NCI-H82 treated with DMSO at 0.1 percent for 48 hours (cell line): ENCODE results near the gene PDCD10.

ENCODE experiments used
- DNase-seq: peaks from one replicate; lab custom pipeline; 2025; ENCODE audit not compliant: unreplicated experiment; lab: John Stamatoyannopoulos, UW

PDCD10 gene

DNA sequence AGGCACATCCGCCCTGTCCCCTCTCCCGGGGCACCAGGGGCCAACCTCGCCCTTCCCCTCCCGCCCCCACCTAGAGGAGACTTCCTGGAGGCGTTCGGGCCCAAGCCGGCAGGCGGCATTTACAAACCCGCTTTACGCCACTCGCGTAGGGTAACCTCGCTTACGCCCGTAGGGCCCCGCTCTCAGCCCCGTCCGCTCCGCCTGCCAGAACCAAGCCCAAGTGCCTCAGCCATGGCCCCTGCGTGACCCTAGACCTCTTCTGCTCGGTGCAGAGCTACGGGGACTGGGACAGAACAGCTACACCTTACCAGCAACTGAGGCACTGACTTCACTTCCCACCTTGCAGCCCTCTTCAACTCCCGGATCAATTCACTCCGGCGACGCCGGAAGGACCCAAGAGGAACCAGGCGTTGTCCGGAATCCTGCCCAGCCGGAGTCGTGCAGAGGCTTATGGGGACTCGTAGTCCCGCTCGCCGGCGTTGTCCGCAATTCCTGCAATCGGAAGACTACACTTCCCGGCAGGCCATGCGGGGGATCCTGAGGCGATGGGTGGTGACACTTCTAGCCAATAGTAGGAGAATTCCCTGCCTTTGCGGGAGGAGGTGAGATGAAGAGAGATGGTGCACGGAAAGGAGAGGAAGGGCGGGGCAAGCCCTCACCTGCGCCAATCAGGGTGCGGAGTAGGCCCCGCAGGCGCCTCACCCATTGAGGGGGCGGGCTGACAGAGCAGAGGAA lies at the start of gene PDCD10:
TSS of gene PDCD10 (minus strand) at position 395 of the 735 bp plus-strand sequence. CDS start 14,735 bp downstream, outside the sequence.
- DNase-seq: peak; percentile 99

DNA sequence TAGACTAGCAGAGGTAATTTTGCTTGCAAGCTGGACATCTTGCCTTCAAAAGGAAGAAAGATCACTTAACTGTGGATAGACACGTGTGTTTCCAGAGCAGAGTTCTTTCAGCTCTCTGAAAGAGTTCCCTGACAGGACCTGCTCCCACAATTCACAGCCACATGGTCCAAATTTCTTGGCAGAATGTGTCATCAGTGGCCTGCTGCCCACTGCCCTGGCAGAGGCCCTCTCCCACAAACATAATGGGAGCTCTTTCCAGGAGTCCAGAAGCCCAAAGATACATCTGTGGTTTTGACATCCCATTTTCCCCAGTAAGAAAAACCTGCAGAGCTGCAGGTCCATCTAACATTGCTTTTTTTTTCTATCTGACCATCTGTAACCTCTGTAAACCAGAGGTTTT lies 49.1 kb upstream of the PDCD10 start:
- no peak for DNase-seq

DNA sequence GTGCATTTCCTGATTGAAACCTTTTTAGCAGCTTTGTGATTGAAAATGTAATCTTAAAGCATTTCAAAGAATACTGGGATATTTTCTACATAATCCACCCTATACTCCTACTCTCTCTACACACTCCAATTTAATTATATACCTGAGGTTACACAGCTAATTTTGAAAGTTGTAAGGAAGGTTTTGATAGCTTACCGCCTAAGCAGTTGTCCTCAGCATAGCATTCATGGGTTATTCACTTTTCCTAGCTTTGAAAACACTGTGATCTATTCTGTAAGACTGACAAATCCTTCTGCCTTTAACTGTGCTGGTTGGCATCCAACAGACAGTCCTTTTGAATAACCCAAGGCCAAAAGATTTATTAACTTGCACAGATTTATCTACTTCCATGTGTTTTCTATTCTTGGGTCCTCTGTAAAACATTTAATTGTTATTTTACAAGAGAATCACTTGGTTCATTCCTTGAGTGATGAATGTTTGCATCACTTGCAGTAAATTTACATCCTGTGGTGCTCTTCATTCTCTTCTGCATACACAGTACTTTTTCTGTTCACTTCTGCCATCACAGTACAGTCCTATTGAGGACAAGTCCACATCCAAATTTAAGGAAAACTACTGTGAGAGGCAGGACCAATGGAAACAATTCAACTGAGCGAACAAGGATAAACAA lies 45.7 kb upstream of the PDCD10 start:
- no peak for DNase-seq

DNA sequence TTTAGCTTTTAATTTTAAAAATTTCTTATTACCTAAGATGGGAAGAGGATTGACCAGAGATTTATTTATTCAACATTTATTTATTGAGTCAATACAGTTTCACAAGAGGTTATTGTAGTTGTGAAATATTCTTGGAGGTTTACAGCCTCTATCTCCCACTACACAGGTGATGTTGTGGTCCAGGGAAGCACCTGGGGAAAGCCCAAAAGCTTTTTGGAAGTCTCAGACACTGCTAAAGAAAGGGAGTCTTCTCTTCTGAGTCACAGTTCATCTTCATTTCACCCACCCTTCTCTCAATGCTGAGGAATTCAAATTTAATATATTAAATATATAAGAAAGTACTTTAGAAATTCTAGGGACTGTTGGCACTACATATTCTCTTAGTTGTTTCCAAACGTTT lies 42.7 kb upstream of the PDCD10 start:
- no peak for DNase-seq

DNA sequence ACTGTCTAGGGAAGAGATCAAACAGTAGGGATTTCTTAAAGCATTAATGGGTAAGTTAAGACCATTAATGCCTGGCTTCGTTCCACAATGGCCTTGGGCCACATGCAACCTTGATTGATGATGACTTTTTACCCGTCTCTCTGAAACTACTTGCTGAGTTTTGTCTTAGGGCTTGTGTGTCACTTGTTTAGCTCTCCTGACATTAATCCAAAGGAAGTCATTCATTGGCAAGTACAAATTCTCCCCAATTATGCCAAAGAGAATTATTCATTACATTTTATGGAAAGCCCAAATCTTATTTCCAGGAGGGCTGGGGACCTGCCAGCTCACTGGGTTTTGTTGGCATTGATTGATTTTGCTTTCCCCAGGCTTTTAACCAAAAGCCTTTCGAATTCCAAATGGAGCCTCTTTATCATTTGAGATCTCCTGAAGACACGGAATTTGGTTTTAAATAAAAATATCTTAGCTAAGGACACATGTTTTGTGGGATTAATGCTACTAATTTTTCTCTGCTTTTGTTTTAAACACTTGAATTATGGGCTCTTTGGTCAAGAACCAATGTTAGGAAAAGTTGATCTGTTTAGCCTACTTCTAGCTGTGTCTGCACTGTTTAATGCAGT lies 41.5 kb upstream of the PDCD10 start:
- peak; percentile 94 for DNase-seq

DNA sequence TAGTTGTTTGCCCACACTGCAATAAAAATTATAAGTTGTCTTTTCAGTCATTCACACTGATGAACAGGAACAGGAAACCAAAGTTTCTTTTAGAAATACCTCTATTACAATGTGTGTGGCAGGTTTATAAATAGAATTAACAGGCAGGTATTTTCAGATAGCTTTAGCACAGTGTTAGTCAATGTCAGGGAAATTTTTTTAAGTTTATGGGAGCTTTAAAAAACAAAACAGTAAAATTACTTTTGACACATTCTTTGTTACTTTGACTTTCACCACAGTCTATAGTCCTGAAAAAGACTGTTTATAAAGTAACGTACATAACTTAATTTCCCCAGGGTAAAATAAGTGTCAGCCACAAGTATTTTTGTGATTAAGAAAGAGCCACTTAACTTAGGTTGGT lies 38.9 kb upstream of the PDCD10 start:
- no peak for DNase-seq

DNA sequence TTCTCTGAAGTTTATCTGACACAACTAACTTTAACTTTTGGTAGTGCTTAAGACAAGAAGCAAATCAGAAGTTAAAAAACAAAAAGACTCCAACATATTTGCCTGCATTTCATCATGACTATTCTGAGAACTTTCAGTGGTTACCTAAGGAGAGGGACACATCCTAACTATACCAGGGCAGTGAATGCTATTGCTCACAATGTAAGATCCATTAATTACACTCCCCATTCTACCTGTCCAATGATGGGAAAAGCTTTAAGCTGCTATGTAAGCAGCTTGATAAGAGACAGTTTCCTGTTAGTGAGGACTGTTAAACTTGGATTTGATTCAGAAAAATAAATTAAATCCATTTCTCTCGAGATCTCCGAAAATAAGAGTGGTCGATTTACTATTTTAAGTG lies 38.3 kb upstream of the PDCD10 start:
- no peak for DNase-seq

DNA sequence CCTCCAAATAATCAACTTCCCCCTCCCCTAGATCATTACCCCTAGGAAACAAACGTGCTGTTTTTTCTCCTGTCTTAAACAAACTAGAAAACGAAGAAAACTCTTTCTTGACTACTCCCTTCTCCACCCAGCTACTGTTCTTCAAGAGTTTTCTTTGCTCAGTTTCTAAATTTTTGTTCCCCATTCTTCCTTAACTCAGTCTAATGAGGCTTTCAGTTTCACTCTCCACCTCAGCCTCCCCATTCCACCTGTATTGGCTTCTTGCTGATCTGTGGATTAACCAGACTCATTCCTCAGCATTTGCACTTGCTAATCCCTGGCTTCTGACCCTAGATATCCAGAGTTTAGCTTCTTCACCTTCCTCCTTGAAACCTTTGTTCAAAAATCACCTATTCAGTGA lies 27.6 kb upstream of the PDCD10 start:
- DNase-seq: no peak

DNA sequence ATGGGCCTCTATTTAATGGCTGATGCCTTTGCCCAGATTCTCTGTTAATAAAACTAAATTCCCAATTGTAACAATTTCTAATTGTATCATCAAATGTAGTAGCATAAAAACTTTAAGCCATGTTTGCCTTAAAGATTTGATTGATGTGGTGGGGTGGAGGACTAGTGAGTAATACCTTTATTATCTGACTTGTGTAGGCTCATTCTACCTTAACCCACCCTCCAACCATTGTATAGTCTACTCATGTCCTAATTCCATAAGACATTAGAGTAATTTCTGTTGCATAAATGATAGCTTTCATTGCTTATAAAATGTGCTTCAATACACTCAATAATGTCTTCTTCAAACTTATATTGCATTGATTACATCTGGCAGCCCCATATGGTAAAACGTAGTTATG lies 26.6 kb upstream of the PDCD10 start:
- DNase-seq: no peak

DNA sequence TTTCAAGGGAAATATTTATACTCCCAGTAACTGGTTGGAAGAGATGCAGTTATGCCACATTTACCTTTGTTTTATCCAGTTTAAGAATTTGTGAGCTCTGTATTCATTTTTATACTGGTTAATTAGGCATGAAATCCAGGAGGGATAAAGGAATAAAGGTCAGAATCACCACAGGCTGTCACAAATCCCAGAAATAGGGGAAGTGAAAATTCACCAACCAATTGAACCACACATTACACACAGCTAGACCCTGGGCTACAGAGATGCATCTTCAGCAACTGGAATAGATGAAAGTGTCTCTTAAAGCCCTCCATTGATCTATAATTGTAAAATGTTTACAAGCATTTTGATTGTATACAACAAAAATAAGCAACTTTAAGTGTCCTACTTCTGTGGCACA lies 19.4 kb upstream of the PDCD10 start:
- DNase-seq: no peak

DNA sequence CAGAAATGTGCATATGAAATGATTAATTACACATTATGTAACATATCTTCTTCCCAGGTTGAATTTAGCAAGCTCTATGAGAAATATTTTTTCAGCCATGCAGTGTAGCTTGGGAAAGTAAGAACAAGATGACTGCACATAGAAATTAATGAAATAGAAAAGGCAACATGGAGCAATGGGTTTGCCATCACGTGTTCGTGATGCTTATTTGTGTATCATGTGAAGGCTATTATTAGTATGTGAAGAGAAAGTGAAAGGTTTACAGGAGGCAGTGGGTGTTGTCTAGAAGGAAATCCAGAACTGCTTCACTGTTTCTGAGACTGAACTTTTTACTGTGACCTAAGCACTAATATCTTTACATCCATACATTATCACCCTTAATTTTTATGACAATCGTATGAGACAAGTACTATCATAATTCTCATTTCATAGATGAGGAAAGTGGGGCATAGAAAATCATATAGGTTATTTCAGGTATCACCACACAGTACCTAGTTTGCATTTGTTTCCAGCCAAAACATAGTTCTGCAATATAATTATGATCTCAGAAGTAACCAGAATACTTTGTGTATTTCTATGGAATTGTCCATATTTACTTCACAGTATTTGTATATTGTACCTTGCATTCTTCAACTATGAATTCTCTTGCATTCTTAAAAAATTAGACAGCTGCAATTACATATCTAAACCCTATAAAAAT lies 15.7 kb upstream of the PDCD10 start:
- DNase-seq: no peak

DNA sequence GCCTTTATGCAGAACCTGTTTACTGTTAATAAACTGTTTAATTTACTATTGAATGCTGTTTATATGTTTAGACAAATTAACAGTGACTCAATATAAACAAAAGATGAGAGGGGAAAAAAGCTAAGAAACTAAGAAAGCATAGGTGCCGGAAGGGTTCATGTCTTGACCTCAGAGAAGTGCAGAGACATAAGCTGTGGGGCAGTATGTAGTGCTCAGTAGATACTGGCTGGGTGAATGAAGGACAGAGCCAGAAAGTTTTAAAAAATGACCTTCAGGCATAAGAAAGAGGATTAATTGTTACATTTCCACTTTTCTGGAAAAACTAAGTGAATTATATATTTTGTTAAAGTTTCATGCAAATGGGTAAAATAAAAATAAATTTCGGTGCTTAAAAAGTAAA lies 15.0 kb upstream of the PDCD10 start:
- no peak for DNase-seq

DNA sequence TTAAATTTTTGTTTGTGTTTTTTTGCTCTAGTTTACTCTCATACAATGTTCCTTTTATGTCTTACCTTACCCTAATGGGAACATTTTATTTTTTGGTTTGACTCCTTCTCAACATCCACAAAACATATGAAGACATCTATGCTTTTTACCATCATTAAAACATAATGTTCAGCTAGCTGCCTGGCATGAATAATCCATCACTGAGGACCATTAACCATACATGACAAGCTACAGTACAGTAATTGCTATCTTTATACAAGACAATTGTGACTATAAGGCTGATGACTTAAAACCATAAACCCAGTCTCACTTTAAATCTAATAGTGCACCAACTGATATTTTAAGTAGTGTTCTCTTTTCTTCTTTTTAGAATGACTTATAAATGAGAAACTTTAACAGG lies 14.5 kb upstream of the PDCD10 start:
- DNase-seq: no peak

DNA sequence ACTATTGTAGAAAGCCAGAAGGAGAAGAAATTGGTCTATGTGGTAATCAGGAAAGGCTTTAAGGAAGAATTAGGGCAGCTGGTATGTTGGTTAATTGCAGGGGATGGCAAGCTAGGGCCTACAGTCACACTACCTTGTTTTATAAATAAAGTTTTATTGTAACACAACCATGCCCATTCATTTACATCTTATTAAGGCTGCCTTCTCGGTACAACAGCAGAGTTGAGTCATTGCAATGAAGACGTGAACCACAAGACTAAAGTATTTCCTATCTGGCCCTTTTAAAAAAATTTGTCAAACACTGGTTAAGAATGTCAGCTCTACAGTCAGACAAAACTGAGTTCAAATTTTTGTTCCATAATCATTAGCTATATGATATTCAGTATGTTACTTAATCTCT lies 9.1 kb upstream of the PDCD10 start:
- no peak for DNase-seq

DNA sequence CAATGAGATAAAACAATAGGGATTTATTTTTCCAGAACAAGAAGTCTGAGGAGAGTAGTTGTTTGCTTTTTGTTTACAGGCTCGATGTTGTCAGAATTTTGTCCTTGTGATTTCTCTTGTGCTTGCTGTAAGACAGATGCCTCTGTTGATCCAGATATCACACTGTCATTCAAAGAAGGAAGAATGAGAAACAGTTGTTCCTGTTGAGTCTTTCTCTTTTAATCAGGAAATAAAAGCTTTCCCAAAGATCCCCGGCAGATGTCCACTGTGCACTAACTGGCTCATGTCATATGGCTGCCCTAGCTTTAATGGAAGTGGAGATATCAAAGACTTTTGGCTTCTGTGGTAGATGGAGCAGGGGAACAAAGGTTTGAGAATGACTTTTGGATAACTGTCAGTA lies 7.6 kb upstream of the PDCD10 start:
- peak; percentile 64 for DNase-seq

DNA sequence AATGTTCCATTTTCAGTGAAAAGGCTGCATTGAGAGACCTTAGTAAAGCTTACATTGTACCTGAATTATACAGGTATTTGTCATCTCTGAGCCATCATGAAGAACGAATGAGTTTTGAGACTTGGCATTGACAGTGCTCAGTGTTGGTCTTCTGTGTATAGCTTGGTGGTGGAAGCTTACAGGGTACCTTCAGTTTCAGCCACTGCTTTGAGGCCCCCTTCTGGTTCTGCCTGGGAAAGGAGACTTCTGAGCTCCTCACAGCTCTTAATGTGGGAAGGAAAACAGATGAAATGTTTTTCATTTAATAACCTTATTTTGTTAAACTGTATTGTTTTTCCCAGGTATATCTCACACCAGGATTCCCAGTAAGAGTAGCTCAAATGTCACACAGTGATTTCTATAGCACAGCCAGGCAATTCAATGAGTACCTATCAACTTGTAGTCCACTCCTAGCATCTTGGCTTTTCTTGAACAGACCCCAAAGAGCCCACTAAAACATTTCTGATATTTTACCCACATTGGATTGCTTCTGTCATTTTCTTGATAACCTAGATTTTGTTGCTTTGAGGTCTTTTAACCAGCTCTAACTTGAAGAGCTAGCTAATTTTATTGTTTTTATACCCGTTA lies 6.4 kb upstream of the PDCD10 start:
- DNase-seq: peak; percentile 26

DNA sequence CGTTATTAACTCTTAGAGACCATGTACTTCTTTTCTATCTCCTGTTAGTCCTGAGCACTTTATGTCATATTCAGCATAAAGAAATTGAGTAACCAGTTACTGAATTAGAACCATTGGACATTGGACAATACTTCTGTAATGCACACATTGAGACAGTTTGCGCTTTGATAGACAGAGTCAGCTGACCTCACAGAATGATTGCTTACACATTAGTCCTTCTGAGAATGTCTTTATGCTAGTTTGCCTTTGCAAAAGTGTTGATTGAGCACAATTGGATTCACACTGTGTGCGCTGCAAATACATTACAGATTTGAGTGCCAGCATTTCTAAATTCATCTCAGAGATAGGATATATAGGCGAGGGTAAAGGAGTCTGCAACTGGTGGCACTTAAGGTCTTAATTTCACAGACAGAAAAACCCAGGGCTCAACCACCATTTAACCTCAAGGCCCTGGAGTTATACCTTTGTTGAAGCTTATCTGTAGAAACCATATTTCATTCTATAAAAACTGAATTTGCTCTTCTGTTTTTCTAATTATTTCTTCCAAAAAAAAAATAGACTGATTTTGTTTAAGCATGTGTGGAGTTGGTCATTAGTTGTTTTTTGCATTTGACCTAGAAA lies 4.6 kb upstream of the PDCD10 start:
- no peak for DNase-seq

DNA sequence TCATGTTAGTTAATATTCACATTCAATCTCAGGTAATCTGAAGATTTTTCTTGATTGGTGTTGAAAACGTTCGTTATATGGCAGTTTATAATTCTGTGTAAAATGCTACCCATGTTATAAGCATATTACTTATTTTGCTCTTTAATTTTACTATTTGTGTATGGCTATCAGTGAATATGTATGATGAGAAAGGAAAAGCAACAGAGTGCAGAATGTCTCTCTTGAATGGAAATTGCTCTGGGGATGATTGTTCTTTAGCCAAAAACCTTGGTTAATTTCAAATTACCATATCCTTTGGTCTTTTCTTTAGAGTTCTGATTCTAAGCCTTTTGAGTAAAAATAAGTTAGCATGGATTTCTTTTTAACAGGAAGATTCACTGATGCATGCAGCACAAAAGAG lies 3.3 kb upstream of the PDCD10 start:
- no peak for DNase-seq

DNA sequence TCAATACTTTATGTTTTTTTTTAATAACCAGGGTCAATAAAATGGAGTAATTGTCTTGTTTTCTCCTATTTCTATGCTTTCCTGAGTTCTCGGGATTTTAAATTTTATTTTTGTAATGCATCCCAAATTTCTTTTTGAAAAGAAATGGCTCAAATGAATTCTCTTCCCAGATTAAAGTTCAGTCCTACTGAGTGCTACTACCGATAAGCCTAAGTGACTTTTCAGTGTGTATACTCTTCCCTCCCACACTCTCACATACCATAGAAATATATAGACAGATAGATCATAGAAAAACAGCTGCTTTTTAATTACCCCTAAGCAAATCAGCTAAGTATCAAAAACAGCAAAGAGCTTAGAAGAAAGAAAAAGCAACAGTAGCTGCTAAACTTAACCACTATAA lies 2.3 kb upstream of the PDCD10 start:
- no peak for DNase-seq

DNA sequence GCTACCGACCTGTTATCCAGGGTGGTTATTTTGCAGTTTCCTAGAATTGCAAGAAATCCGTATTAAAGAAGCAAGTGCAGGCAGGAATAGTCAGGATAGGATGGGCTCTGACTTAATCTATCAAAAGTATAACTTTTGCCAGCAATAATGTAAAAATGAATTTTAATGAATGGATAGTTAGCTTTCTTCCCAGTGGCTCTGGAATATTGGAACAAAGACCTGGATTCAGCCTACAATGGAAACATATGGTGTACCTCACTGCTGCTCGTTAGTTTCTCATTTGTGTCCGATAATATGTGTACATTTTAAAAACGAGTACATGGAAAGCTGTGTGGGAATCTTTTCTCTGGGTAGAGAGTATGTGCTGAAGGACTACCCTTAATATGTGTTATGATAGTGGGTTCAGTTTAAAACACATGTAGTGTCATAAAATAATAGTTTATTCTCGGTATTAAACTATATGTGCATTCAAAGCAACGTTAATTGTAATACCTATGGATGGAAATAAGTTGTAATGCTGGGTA lies 1.6 kb upstream of the PDCD10 start:
- DNase-seq: no peak
